Esophagus squamous epithelium (tissue), 4 donors: Measurements from ENCODE around the gene CTNNA1.

Experiments used
- POLR2A ChIP-seq, 4 donors: fragments of 450-650 bp; IDR thresholded peaks; one replicate each; pipeline ENCODE4 v1.6.1; 2017; ENCODE audit warnings: antibody characterized with exemption in 4 of 4, mild to moderate bottlenecking in 4 of 4, moderate library complexity in 3 of 4
- TF ChIP-seq, protein P1 (sequence below), 6 experiments: fragments of 450-650 bp in 4 of 6; fragments of 200-600 bp in 2 of 6; sonication (generic) in 2 of 6; IDR thresholded peaks; one replicate each; pipeline ENCODE4 v1.5.1; 2016 to 2019; ENCODE audit warnings: antibody characterized with exemption in 6 of 6, mild to moderate bottlenecking in 4 of 6, moderate library complexity in 4 of 6

DNA sequence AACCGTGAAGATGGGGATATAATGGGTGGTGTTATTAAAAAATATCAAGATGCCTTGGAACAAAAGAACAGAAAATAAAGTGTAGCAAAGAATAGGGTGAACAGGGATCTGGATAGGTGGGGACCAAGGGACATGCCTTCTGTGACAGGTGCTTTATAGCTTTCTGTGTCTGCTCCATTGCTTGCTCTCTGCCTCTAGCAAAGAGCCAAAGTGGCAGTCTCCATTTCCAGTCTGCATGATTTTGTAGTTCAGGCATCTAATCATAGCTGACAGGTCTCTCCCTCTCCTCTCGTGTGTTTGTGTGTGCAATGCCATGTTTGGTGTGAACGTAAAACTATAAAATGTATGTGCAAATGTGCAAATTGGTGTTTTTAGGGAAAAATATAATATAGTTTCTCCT lies 86.9 kb downstream of the CTNNA1 start:
- TF ChIP-seq, protein P1, sequence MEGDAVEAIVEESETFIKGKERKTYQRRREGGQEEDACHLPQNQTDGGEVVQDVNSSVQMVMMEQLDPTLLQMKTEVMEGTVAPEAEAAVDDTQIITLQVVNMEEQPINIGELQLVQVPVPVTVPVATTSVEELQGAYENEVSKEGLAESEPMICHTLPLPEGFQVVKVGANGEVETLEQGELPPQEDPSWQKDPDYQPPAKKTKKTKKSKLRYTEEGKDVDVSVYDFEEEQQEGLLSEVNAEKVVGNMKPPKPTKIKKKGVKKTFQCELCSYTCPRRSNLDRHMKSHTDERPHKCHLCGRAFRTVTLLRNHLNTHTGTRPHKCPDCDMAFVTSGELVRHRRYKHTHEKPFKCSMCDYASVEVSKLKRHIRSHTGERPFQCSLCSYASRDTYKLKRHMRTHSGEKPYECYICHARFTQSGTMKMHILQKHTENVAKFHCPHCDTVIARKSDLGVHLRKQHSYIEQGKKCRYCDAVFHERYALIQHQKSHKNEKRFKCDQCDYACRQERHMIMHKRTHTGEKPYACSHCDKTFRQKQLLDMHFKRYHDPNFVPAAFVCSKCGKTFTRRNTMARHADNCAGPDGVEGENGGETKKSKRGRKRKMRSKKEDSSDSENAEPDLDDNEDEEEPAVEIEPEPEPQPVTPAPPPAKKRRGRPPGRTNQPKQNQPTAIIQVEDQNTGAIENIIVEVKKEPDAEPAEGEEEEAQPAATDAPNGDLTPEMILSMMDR (IDR thresholded peaks at IDR 0.05) = no peak
- TF ChIP-seq POLR2A (IDR thresholded peaks at IDR 0.05) = no peak
